H1 (cell line): ENCODE measurements around the gene DHRS4. TPM values are rescaled to one million over a fixed set of nuclear protein-coding genes. Genes with fewer than 3 reads are reported as not detected.

Experiments
- CTCF ChIA-PET: fragments of 300-600 bp; sonication (Branson Sonifier 250); formaldehyde crosslinking; loops from one replicate; lab custom pipeline; 2021; ENCODE audit not compliant: partially characterized antibody; lab: Charles Lee
- POLR2A ChIA-PET: fragments of 300-600 bp; sonication (Branson Sonifier 250); formaldehyde crosslinking; loops from one replicate; lab custom pipeline; 2021; ENCODE audit warnings: inconsistent platforms; ENCODE audit not compliant: partially characterized antibody; lab: Charles Lee
- DNase-seq, 2 experiments: peaks; one replicate each; pipeline versions ENCODE4 v3.0.0 to v3.0.0-alpha.2; 2010 to 2022; ENCODE audit warnings: low spot score in 2 of 2, low read depth in 1 of 2, mixed read lengths in 1 of 2
- FAIRE-seq: peaks from 2 replicates; lab custom pipeline; 2011; peaks lifted over from hg19 to GRCh38; lab: Jason Lieb, UNC
- H2AFZ ChIP-seq: 2 replicates; pipeline ENCODE4 v1.8.1; 2012; ENCODE audit warnings: low read length, inconsistent platforms
- H2AK5ac ChIP-seq: 2 replicates; pipeline ENCODE4 v1.6.1; 2013; ENCODE audit warnings: low read depth, low read length
- H2BK120ac ChIP-seq: replicated peaks from 2 replicates; pipeline ENCODE3; 2013; ENCODE audit warnings: low read depth, low read length, inconsistent platforms
- H2BK12ac ChIP-seq: 2 replicates; pipeline ENCODE4 v1.6.1; 2013; ENCODE audit warnings: low read depth, low read length
- H2BK15ac ChIP-seq: 2 replicates; pipeline ENCODE4 v1.6.1; 2013; ENCODE audit warnings: low read length
- H2BK20ac ChIP-seq: 2 replicates; pipeline ENCODE4 v1.6.1; 2013; ENCODE audit warnings: low read length
- H2BK5ac ChIP-seq: 2 replicates; pipeline ENCODE4 v1.6.1; 2013; ENCODE audit warnings: low read depth, low read length
- H3K14ac ChIP-seq: 2 replicates; pipeline ENCODE4 v1.6.1; 2013; ENCODE audit warnings: inconsistent platforms; ENCODE audit not compliant: insufficient read length
- H3K18ac ChIP-seq: 2 replicates; pipeline ENCODE4 v1.6.1; 2013; ENCODE audit warnings: low read length; ENCODE audit errors: extremely low read depth
- H3K23ac ChIP-seq: 2 replicates; pipeline ENCODE4 v1.6.1; 2013; ENCODE audit warnings: inconsistent platforms; ENCODE audit not compliant: insufficient read length
- H3K23me2 ChIP-seq: 2 replicates; pipeline ENCODE4 v1.6.1; 2013; ENCODE audit warnings: low read depth, low read length
- H3K27ac ChIP-seq: 2 replicates; pipeline ENCODE4 v1.6.1; 2011; ENCODE audit warnings: low read depth, low read length, inconsistent platforms
- H3K27me3 ChIP-seq, 4 experiments: replicated peaks in 1 of 4; 1 replicate in 1 of 4; 2 replicates in 3 of 4; pipeline versions ENCODE4 v1.6.1 to v1.8.1; 2011 to 2013; ENCODE audit warnings: low read length in 3 of 4, mild to moderate bottlenecking in 3 of 4, inconsistent platforms in 2 of 4, mixed read lengths in 2 of 4, moderate library complexity in 1 of 4; ENCODE audit not compliant: control insufficient read depth in 3 of 4, insufficient read depth in 3 of 4; ENCODE audit errors: extremely low read depth in 1 of 4
- H3K36me3 ChIP-seq, 4 experiments: 2 replicates each; pipeline versions ENCODE4 v1.6.1 to v1.8.1; 2011 to 2013; ENCODE audit warnings: mild to moderate bottlenecking in 4 of 4, low read length in 3 of 4, moderate library complexity in 2 of 4, control low read depth in 1 of 4, inconsistent platforms in 1 of 4; ENCODE audit not compliant: insufficient read depth in 4 of 4, control insufficient read depth in 2 of 4
- H3K4ac ChIP-seq: replicated peaks from 2 replicates; pipeline ENCODE3; 2013; ENCODE audit warnings: low read length, low read depth, mixed read lengths, inconsistent platforms; ENCODE audit not compliant: insufficient read length
- H3K4me1 ChIP-seq, 4 experiments: replicated peaks in 1 of 4; 1 replicate in 1 of 4; 2 replicates in 3 of 4; pipeline versions ENCODE4 v1.6.1 to v1.8.1; 2011 to 2013; ENCODE audit warnings: low read length in 3 of 4, inconsistent platforms in 2 of 4, mixed read lengths in 1 of 4; ENCODE audit not compliant: insufficient read depth in 4 of 4, control insufficient read depth in 3 of 4
- H3K4me2 ChIP-seq, 2 experiments: 2 replicates each; pipeline versions ENCODE4 v1.6.1 to v1.8.1; 2011 to 2013; ENCODE audit warnings: low read depth in 2 of 2, low read length in 2 of 2, control low read depth in 1 of 2, inconsistent platforms in 1 of 2, mild to moderate bottlenecking in 1 of 2; ENCODE audit not compliant: insufficient read depth in 1 of 2
- H3K4me3 ChIP-seq, 4 experiments: fragments of 200-600, 300-600 bp in 1 of 4; sonication (generic), shearing (Covaris generic), sonication (Bioruptor Twin) in 1 of 4; 2 replicates each; pipeline versions ENCODE4 v1.5.1 to v1.8.1; 2011 to 2016; ENCODE audit warnings: low read length in 4 of 4, low read depth in 3 of 4, control low read depth in 2 of 4, inconsistent platforms in 2 of 4, mild to moderate bottlenecking in 2 of 4, mixed read lengths in 1 of 4, moderate library complexity in 1 of 4; ENCODE audit not compliant: insufficient read depth in 2 of 4; ENCODE audit errors: extremely low read depth in 1 of 4
- H3K56ac ChIP-seq: replicated peaks from 2 replicates; pipeline ENCODE3; 2013; ENCODE audit warnings: low read depth, mild to moderate bottlenecking, mixed read lengths, low read length, inconsistent platforms; ENCODE audit not compliant: insufficient read length
- H3K79me1 ChIP-seq: 2 replicates; pipeline ENCODE4 v1.6.1; 2013; ENCODE audit warnings: low read depth, low read length, control low read depth
- H3K79me2 ChIP-seq, 2 experiments: 2 replicates each; pipeline versions ENCODE4 v1.6.1 to v1.8.1; 2012 to 2013; ENCODE audit warnings: low read length in 2 of 2, mild to moderate bottlenecking in 2 of 2, inconsistent platforms in 1 of 2; ENCODE audit not compliant: insufficient read depth in 2 of 2, control insufficient read depth in 1 of 2
- H3K9ac ChIP-seq, 4 experiments: replicated peaks in 1 of 4; 1 replicate in 1 of 4; 2 replicates in 3 of 4; pipeline versions ENCODE4 v1.6.1 to v1.8.1; 2011 to 2013; ENCODE audit warnings: low read depth in 3 of 4, low read length in 3 of 4, control low read depth in 2 of 4, mild to moderate bottlenecking in 2 of 4, moderate library complexity in 2 of 4, inconsistent platforms in 1 of 4; ENCODE audit errors: extremely low read depth in 1 of 4
- H3K9me3 ChIP-seq, 2 experiments: 2 replicates each; pipeline versions ENCODE4 v1.6.1 to v1.8.1; 2012 to 2013; ENCODE audit warnings: mild to moderate bottlenecking in 2 of 2, moderate library complexity in 2 of 2, control low read depth in 1 of 2, inconsistent platforms in 1 of 2, low read depth in 1 of 2, low read length in 1 of 2, mixed read lengths in 1 of 2; ENCODE audit not compliant: insufficient read depth in 2 of 2
- H4K20me1 ChIP-seq, 2 experiments: replicated peaks in 1 of 2; 2 replicates each; pipeline versions ENCODE3 to v1.8.1; 2011 to 2013; ENCODE audit warnings: inconsistent platforms in 2 of 2, low read length in 2 of 2, mild to moderate bottlenecking in 1 of 2; ENCODE audit not compliant: insufficient read depth in 2 of 2, control insufficient read depth in 1 of 2
- H4K5ac ChIP-seq: 2 replicates; pipeline ENCODE4 v1.6.1; 2013; ENCODE audit warnings: low read length, low read depth, mixed read lengths, inconsistent platforms; ENCODE audit not compliant: insufficient read length
- H4K8ac ChIP-seq: 2 replicates; pipeline ENCODE4 v1.8.0; 2013; ENCODE audit warnings: mild to moderate bottlenecking, moderate library complexity, low read length, inconsistent platforms; ENCODE audit not compliant: insufficient read depth; ENCODE audit errors: extremely low read depth
- H4K91ac ChIP-seq: replicated peaks from 2 replicates; pipeline ENCODE3; 2013; ENCODE audit warnings: low read length, mixed read lengths, inconsistent platforms; ENCODE audit not compliant: insufficient read length
- FOSL1 ChIP-seq: IDR thresholded peaks from 2 replicates; pipeline ENCODE4 v1.6.1; 2011; ENCODE audit warnings: mild to moderate bottlenecking, low read depth, low read length, moderate library complexity; ENCODE audit not compliant: insufficient read depth
- WGBS, 2 experiments: shearing (Covaris generic) in 1 of 2; methylation state at CpG; one replicate each; pipeline versions ENCODE4 v1.1.6 to v1.1.7; 2013 to 2015; ENCODE audit warnings: low lambda C conversion rate in 2 of 2, mixed read lengths in 2 of 2, inconsistent platforms in 1 of 2, low coverage in 1 of 2, missing lambda C conversion rate in 1 of 2; ENCODE audit not compliant: insufficient replicate concordance in 2 of 2, insufficient coverage in 1 of 2, insufficient read length in 1 of 2; ENCODE audit errors: extremely low coverage in 1 of 2, missing lambda C conversion rate in 1 of 2; 5-methylcytosine and 5-hydroxymethylcytosine counted together
- polyA plus RNA-seq, 7 experiments: library from polyadenylated mRNA; depleted of rRNA in 3 of 7; stranded (reverse) in 5 of 7; unstranded in 2 of 7; fragments of >200 nt in 5 of 7; fragments of 200-250 nt in 2 of 7; gene quantifications; 1 replicate in 5 of 7; 2 replicates in 1 of 7; 4 replicates in 1 of 7; pipeline versions ENCODE4 v1.2.1 to v1.2.3, GENCODE V29; 2011 to 2013; ENCODE audit warnings: missing spikeins in 2 of 7, mixed read lengths in 2 of 7
- total RNA-seq: library from RNA; stranded (reverse); fragmentation: NEBNext Ultra II Directional; extraction: Animal tissue kit (Norgen Biotek cat#: 25700); gene quantifications from 2 replicates; pipeline ENCODE4 v1.2.1, GENCODE V29; 2021

DHRS4 gene
- total and polyA plus RNA-seq, 2 of the 8 experiments (the other 6 are each of a cell fraction or from before 2014, with no cell fraction given), result 11.7 to 16.2 TPM

- H3K23ac ChIP-seq, result no peak overlapping the region
- 88% methylated on average over 4 of the region's 4 CpGs; no CpG with 5 or more reads in 1 of the 2 experiments for WGBS, 2 experiments
- no peaks in the 10 kb centered on the region for H3K27me3 ChIP-seq
- no peaks in the 10 kb centered on the region for H4K20me1 ChIP-seq
- H3K79me1 ChIP-seq, result no peaks in the 10 kb centered on the region
- H4K5ac ChIP-seq, result no peak overlapping the region
- no peak overlapping the region for H2BK15ac ChIP-seq
- no peak overlapping the region for H3K4me2 ChIP-seq
- no peak overlapping the region for H3K4ac ChIP-seq
- POLR2A ChIA-PET, result no interaction called here
- no peak overlapping the region for H2AFZ ChIP-seq
- H3K4me1 ChIP-seq, result peaks cover 0 to 9% (median 3%) of the 10 kb centered on the region in 4 experiments; a peak in 3 of 7 replicates
- H3K9ac ChIP-seq, result no peak overlapping the region
- H3K23me2 ChIP-seq, result no peaks in the 10 kb centered on the region
- no peak overlapping the region for H3K56ac ChIP-seq
- no peak overlapping the region for H2BK120ac ChIP-seq
- H3K79me2 ChIP-seq, result no peaks in the 10 kb centered on the region
- H2BK12ac ChIP-seq, result no peak overlapping the region
- H4K8ac ChIP-seq, result no peak overlapping the region
- no peak overlapping the region for H2BK5ac ChIP-seq
- no peak overlapping the region for H3K14ac ChIP-seq
- H2BK20ac ChIP-seq, result no peak overlapping the region
- no peak overlapping the region for H3K18ac ChIP-seq
- FAIRE-seq, result no peak
- H3K36me3 ChIP-seq, result no peaks in the 10 kb centered on the region
- no peak overlapping the region for H2AK5ac ChIP-seq
- no peak overlapping the region for H3K4me3 ChIP-seq
- H3K9me3 ChIP-seq, result peaks cover 10 to 11% of the 10 kb centered on the region in 2 experiments; a peak in 2 of 4 replicates
- no peak overlapping the region for H4K91ac ChIP-seq
- CTCF ChIA-PET, result interaction anchor here (0.6 to 8.7 kb wide), 4 partner anchors 11 to 283 kb away, joined by 3 to 77 read pairs (median 4); no protein-coding TSS in a partner anchor
- H3K27ac ChIP-seq, result no peak overlapping the region
- no peak for DNase-seq
- no peak for TF ChIP-seq FOSL1
These were observed 38.0 kb upstream of the DHRS4 start for GRCh38 chr14:23915559-23915958.
